Activated CD8-positive, alpha-beta memory T cell treated with anti-CD3 and anti-CD28 coated beads for 1 hour (primary cell): Measurements from ENCODE around the gene PAK1IP1.
A peak's percentile ranks its signal among the peaks of the same experiment; 100 is the strongest.
"Not testable (repeated sequence)": the region's sequence is repeated elsewhere in the genome, so short reads cannot be mapped to it uniquely, and the experiment has no call there.

ENCODE experiments used
- DNase-seq, 2 donors: peaks; one replicate each; pipeline ENCODE4 v3.0.0-alpha.2; 2020; ENCODE audit warnings: low read depth in 1 of 2; ENCODE audit errors: extremely low read depth in 1 of 2

PAK1IP1 gene

GRCh38 chr6:10690651-10691445, 3.9 kb upstream of the PAK1IP1 start:
- no peak for DNase-seq

- no peak for DNase-seq
These were observed 1.7 kb upstream of the PAK1IP1 start for GRCh38 chr6:10692965-10693538.

- no peak for DNase-seq
These were observed 400 bp downstream of the PAK1IP1 start for GRCh38 chr6:10695086-10695657.

- no peak for DNase-seq
These were observed 1.9 kb downstream of the PAK1IP1 start for GRCh38 chr6:10696655-10697054.

GRCh38 chr6:10713962-10714361, 19.2 kb downstream of the PAK1IP1 start:
- DNase-seq, result no peak

- no peak for DNase-seq
These were observed 24.7 kb downstream of the PAK1IP1 start for GRCh38 chr6:10719296-10719963.

- DNase-seq, result no peak
These were observed 25.1 kb downstream of the PAK1IP1 start for GRCh38 chr6:10719964-10720264.

GRCh38 chr6:10720265-10720959, 25.6 kb downstream of the PAK1IP1 start:
- DNase-seq, result peak in 1 of 2 donors; percentile 42

GRCh38 chr6:10720960-10721849, 26.4 kb downstream of the PAK1IP1 start:
- not testable (repeated sequence) for DNase-seq

- no peak for DNase-seq
These were observed 27.2 kb downstream of the PAK1IP1 start for GRCh38 chr6:10721850-10722569.

- DNase-seq, result no peak
These were observed 27.7 kb downstream of the PAK1IP1 start for GRCh38 chr6:10722570-10722819.

- DNase-seq, result peak; percentile 45 to 58
These were observed 28.2 kb downstream of the PAK1IP1 start, which contains the start of gene TMEM14C for GRCh38 chr6:10722820-10723566. TSS of gene TMEM14C (plus strand) at chr6:10723070. CDS start at chr6:10724614, 1,544 bp downstream.

GRCh38 chr6:10723567-10723881, 28.8 kb downstream of the PAK1IP1 start:
- no peak for DNase-seq

- no peak for DNase-seq
These were observed 30.3 kb downstream of the PAK1IP1 start for GRCh38 chr6:10725044-10725443.

- DNase-seq, result no peak
These were observed 30.9 kb downstream of the PAK1IP1 start for GRCh38 chr6:10725716-10726115.

- DNase-seq, result no peak
These were observed 35.5 kb downstream of the PAK1IP1 start for GRCh38 chr6:10730254-10730653.

GRCh38 chr6:10733151-10733715, 38.5 kb downstream of the PAK1IP1 start:
- DNase-seq, result no peak

GRCh38 chr6:10733863-10734262, 39.1 kb downstream of the PAK1IP1 start:
- DNase-seq, result no peak

- no peak for DNase-seq
These were observed 42.0 kb downstream of the PAK1IP1 start for GRCh38 chr6:10736731-10737130.
